Measurements from ENCODE around the gene ADAMTS14. TPM values are rescaled to one million over a fixed set of nuclear protein-coding genes. Genes with fewer than 3 reads are reported as not detected.

The ADAMTS14 gene
- total RNA-seq, 1 experiment from 2014 or later: 1.6 TPM

- H3K9ac ChIP-seq (ENCODE audit: extremely low read depth, insufficient read length, low read length): no peak overlapping the region
- no peak overlapping the region for H3T11ph ChIP-seq (ENCODE audit: low read length)
- H3K18ac ChIP-seq (ENCODE audit: insufficient read length, low read depth, low read length): no peak overlapping the region
- H3K27me3 ChIP-seq (ENCODE audit: insufficient read depth, low read length): no peaks in the 10 kb centered on the region
- no peak overlapping the region for H3K56ac ChIP-seq (ENCODE audit: insufficient read length, low read depth, low read length)
- H3K4me1 ChIP-seq (ENCODE audit: insufficient read depth, low read length): no peaks in the 10 kb centered on the region; the same call in 1 of the 2 replicates
- H2BK15ac ChIP-seq (ENCODE audit: low read depth, low read length): no peak overlapping the region
- H2AK5ac ChIP-seq (ENCODE audit: insufficient read length, low read length): no peak overlapping the region
- Mint-ChIP-seq H3K9me3 (no peaks in the 10 kb centered on the region; a peak in 1 of 5 replicates), H3K36me3 (ENCODE audit: insufficient read depth in 1 of 3, low read depth in 3 of 3) (no peaks in the 10 kb centered on the region), H3K27me3 (ENCODE audit: low read depth) (no peaks in the 10 kb centered on the region), H3K27ac (no peak overlapping the region), H3K4me3 (no peak overlapping the region), H3K4me1 (peaks cover 10 to 15% of the 10 kb centered on the region in 2 experiments)
- no peak overlapping the region for H3K14ac ChIP-seq (ENCODE audit: insufficient read depth, low read length)
- no CpG with 5 or more reads among the region's 14 CpGs for WGBS (ENCODE audit: extremely low coverage, insufficient read length, low lambda C conversion rate)
- no peak overlapping the region for H2BK5ac ChIP-seq (ENCODE audit: insufficient read length, low read length)
- H3K23ac ChIP-seq (ENCODE audit: insufficient read length, low read depth, low read length): no peak overlapping the region
- H3K79me1 ChIP-seq (ENCODE audit: insufficient read depth, low read depth, low read length, poor library complexity, severe bottlenecking): no peaks in the 10 kb centered on the region
- H2BK20ac ChIP-seq (ENCODE audit: low read depth, low read length, poor library complexity, severe bottlenecking): no peak overlapping the region
- H2AFZ ChIP-seq (ENCODE audit: low read length): no peak overlapping the region
- H4K91ac ChIP-seq (ENCODE audit: insufficient read length, low read depth, low read length): no peak overlapping the region
- DNase-seq: no peak
- H4K20me1 ChIP-seq (ENCODE audit: control insufficient read depth, insufficient read depth, insufficient read length): no peaks in the 10 kb centered on the region
- H2BK120ac ChIP-seq (ENCODE audit: low read depth, low read length, poor library complexity, severe bottlenecking): no peak overlapping the region
- H3K23me2 ChIP-seq (ENCODE audit: insufficient read length, low read depth, low read length, poor library complexity, severe bottlenecking): no peaks in the 10 kb centered on the region
- no peak overlapping the region for H2BK12ac ChIP-seq (ENCODE audit: insufficient read length, low read depth, low read length)
- no peak for TF ChIP-seq CTCF (conservative IDR thresholded peaks at IDR 0.05)
- no peak overlapping the region for H4K5ac ChIP-seq (ENCODE audit: insufficient read length, low read depth, low read length)
- no peaks in the 10 kb centered on the region for H3K79me2 ChIP-seq (ENCODE audit: insufficient read depth, low read length)
- no peak overlapping the region for H3K27ac ChIP-seq (ENCODE audit: insufficient read length, low read depth, low read length)
- H3K9me3 ChIP-seq (ENCODE audit: control insufficient read depth, low read depth, low read length): no peaks in the 10 kb centered on the region
- H4K8ac ChIP-seq (replicated peaks; ENCODE audit: insufficient read length, low read depth, low read length): no peak overlapping the region
- H3K4ac ChIP-seq (ENCODE audit: low read depth, low read length): no peak overlapping the region
- H3K4me2 ChIP-seq (ENCODE audit: insufficient read depth, insufficient read length, low read length): no peak overlapping the region
Measured at GRCh38 chr10:70751991-70752390, 79.7 kb downstream of the ADAMTS14 start.
